Esophagus squamous epithelium (tissue), 4 donors: ENCODE data around the gene CDON.

ENCODE experiments used
- POLR2A ChIP-seq, 4 donors: fragments of 450-650 bp; IDR thresholded peaks; one replicate each; pipeline ENCODE4 v1.6.1; 2017; ENCODE audit warnings: antibody characterized with exemption in 4 of 4, mild to moderate bottlenecking in 4 of 4, moderate library complexity in 3 of 4
- TF ChIP-seq, protein P1 (sequence below), 6 experiments: fragments of 450-650 bp in 4 of 6; fragments of 200-600 bp in 2 of 6; sonication (generic) in 2 of 6; IDR thresholded peaks; one replicate each; pipeline ENCODE4 v1.5.1; 2016 to 2019; ENCODE audit warnings: antibody characterized with exemption in 6 of 6, mild to moderate bottlenecking in 4 of 6, moderate library complexity in 4 of 6

DNA sequence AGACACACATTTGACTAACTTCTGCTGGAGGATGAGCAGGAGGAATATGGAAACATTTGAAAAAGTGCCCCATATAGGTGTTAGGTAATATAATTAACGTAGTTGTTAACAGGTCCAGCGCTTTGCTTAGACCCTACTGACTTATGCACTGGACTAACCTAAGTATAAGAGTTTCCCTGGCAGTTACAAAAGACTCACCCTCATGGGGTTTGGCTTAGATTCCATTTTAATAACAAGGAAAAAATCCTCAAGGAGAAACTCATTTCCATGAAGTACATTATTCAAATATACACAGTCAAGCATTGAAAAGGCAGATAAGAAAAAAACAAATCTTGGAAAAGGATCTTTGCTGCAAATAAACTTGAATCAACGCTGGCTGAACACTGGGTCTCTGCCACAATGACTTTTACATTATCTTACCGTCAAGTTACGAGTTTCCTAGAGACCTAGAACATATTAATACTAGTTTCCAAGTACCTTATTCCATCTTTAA, 27.7 kb downstream of the CDON start:
- TF ChIP-seq, protein P1, sequence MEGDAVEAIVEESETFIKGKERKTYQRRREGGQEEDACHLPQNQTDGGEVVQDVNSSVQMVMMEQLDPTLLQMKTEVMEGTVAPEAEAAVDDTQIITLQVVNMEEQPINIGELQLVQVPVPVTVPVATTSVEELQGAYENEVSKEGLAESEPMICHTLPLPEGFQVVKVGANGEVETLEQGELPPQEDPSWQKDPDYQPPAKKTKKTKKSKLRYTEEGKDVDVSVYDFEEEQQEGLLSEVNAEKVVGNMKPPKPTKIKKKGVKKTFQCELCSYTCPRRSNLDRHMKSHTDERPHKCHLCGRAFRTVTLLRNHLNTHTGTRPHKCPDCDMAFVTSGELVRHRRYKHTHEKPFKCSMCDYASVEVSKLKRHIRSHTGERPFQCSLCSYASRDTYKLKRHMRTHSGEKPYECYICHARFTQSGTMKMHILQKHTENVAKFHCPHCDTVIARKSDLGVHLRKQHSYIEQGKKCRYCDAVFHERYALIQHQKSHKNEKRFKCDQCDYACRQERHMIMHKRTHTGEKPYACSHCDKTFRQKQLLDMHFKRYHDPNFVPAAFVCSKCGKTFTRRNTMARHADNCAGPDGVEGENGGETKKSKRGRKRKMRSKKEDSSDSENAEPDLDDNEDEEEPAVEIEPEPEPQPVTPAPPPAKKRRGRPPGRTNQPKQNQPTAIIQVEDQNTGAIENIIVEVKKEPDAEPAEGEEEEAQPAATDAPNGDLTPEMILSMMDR (IDR thresholded peaks at IDR 0.05), result no peak
- TF ChIP-seq POLR2A (IDR thresholded peaks at IDR 0.05), result no peak
